HG03565 (cell line): ENCODE results near the gene SESN2.

Experiments used
- ATAC-seq: cut with Tn5 transposase; IDR thresholded peaks from one replicate; pipeline ENCODE4 v1.9.1; 2021; ENCODE audit warnings: mild to moderate bottlenecking, moderate library complexity; ENCODE audit not compliant: unreplicated experiment

SESN2 gene

DNA sequence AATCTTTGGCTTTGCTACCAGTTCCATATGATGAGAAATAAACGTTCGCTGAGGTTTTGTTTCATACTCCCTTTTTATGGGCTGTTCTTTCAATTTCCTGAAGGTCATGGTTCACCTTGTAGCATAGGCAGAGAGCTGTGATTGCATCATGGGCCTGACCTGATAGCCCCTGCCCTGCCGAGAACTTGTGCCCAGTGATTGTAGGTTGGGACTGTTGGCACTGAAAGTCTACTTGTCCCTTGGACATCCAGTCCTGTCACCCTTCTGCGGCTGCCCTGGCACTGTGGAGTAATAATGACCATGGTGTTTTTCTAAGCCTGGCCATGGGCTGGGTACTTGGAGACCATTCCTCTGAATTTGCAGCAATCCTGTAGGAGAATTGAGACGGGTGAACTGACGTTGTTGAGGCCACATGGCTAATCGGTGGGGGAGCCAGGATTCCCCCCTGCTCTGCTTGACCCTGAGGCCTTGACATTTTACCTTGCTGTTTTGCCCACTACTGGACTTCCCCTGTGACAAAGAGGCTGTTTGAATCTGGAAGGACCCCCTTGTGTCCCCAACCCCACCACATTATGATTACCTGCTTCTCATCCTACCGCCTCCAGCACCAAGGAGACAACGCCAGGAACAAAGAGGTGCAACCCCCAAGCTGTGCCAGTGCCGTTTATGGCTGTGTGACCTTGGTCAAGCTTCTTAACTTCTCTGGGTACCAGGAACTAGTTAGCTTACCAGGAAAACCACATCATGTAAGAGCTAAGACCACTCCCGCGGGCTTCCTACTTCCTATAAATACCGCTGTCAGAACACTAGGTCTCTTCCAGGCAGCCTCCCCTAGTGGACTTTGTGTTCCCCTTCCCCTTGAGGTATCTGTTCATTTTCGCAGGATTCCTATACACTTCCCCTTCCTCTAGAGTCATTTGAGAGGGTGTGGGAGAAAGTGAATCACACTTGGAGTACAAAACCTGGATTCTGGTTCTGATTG is 23.4 kb downstream of the SESN2 start:
- ATAC-seq: no peak

DNA sequence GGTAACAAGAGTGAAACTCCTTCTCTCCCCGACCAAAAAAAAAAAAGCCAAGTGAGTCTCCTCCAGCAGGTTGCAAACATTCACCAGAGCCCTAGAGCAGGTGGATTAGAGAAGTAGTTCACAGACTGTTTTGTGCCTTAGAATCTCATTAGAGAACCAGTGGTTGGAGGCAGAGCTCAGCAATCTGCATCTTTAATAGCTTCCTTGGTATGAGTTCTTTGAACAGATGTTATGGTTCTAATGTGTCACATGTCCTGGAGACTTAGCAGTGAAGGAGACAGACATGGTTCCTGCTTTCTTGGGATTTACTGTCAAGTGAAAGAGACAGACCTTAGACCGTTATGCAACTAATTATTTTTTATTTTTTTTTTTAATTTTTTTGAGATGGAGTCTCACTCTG is 26.8 kb downstream of the SESN2 start:
- ATAC-seq: no peak

DNA sequence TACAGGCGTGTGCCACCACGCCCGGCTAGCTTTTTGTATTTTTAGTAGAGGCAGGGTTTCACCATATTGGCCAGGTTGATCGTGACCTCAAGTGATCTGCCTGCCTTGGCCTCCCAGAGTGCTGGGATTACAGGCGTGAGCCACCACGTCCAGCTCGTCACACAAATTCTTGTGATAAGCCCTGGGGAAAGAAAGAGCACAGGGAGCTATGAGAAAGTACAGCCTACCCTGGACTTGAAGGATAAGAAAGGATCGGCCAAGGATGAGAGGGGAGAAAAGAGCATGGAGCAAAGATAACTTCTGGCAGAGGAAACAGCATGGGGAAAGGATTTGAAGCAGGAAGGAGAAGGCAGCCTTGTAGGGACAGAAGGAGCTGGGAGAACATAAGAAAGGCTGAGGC is 29.2 kb downstream of the SESN2 start:
- ATAC-seq: no peak

DNA sequence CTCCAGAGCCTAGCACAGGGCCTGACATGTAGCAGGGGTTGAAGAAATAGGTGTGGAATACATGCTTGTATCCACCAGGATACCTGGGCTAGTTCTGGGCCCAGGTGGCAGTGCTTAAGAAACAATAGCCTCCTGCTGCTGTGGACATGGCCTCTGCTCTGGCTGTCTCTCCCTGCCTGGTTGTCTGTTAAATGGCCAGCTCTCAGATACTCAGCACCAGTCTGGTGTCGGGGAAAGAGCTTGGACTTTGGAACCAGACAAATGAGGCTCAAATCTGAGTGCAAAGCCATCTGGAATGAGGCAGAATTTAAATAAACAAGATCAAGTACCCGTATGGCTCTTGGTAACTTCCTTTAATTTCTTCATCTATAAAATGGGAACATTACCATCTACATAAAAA is 31.5 kb downstream of the SESN2 start:
- no peak for ATAC-seq

DNA sequence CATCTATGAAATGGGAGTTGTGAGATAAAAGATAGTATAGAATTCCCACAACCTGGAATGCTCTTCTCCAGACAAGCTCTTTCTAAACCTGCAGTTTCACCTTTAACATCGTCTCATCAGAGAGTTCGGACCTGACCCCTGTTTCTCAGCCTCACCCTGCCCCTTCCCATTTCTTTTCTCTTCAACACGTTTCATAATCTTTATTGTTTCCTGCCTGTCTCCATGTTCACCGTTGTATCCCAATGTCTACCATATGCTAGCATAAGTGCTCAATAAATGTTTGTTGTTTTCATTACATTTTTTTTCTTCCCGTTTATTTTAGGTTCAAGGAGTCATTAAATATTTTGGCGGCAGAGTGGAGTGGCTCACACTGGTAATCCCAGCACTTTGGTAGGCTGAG is 32.4 kb downstream of the SESN2 start:
- ATAC-seq: no peak

DNA sequence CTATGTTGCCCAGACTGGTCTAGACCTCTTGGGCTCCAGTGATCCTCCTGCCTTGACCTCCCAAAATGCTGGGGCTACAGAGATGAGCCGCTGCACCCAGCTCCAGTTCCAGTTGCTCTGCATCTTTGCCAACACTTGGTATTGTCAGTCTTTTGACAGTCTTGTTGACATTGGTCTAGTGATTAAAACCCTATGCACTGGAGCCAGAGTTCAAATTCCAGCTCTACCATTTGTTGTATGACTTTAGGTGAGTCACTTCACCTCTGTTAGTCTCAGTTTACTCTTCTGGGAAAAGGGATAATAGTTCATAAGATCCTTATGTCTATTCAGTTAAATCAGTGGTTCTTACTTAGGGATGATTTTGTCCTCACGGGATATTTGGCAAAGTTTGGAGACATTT is 36.6 kb downstream of the SESN2 start:
- ATAC-seq: no peak

DNA sequence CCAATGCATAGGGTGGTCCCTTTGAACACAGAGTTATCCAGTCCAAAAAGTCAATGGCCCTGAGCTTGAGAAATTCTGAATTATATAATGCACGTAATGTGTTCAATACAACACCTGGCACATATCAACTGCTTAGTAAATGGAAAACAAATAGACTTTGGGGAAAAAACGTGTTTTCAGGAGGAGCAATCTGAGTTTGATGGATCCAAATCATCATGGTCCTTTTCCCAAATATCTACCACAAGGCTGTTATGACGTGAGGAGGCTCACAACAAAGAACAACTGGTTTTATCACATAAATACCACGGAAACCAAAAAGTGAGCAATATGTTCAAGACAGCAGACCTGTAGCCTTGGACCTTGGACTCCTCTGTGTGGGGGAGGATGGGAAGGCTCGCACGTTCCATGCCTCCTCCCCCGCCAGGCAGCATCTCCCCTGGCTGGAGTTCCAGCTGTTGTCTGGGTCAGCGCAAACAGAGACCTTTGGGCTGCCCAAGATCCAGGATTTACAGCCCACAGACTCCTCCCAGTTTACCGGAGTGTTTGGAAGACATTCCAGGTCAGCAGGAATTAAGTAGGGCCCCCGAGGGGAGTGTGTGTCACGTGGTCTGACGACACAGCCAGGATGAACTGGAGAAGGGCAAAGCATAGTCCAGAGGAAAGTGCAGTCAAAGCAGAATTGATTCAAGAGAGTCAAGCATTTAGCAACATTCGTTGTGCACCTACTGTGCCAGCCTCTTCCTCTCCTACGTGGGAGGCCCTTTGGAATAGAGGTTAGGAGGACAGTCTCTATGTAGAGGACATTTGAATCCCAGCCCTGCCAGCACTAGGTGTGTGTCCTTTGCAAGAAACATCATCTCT is 37.3 kb downstream of the SESN2 start:
- no peak for ATAC-seq

DNA sequence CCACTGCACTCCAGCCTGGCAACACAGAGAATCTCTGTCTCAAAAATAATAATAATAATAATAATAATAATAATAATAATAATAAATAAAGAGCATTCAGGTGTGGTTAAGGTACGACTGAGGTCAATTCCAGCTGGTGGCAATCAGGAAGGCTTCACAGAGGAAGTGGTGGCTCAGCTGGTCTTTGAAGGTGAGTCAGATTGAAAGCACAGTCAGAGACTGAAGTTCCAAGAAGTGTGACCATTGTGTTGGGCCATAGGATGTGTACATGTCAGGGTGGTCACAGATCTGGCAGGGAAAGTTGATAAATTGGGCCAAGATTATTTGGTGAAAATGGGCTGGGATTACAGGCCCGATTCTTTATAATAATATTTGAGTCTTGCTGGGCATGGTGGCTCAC is 38.5 kb downstream of the SESN2 start:
- no peak for ATAC-seq

DNA sequence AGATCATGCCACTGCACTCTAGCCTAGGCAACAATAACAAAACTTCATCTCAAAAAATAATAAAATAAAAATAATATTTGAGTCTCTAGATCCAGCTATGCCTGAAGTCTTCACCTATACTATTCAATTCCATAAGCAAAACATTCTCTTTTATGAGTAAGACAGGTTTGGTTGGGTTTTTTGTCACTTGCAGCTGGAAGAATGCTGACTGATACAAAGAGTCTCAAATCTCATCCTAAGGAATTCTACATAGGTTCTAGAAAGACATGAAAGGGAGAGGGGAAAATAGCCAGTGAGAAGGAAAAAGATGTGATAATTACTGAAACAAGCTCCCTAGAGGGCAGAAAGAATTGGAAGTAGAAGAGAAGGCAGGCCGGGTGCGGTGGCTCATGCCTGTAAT is 39.1 kb downstream of the SESN2 start:
- ATAC-seq: no peak

DNA sequence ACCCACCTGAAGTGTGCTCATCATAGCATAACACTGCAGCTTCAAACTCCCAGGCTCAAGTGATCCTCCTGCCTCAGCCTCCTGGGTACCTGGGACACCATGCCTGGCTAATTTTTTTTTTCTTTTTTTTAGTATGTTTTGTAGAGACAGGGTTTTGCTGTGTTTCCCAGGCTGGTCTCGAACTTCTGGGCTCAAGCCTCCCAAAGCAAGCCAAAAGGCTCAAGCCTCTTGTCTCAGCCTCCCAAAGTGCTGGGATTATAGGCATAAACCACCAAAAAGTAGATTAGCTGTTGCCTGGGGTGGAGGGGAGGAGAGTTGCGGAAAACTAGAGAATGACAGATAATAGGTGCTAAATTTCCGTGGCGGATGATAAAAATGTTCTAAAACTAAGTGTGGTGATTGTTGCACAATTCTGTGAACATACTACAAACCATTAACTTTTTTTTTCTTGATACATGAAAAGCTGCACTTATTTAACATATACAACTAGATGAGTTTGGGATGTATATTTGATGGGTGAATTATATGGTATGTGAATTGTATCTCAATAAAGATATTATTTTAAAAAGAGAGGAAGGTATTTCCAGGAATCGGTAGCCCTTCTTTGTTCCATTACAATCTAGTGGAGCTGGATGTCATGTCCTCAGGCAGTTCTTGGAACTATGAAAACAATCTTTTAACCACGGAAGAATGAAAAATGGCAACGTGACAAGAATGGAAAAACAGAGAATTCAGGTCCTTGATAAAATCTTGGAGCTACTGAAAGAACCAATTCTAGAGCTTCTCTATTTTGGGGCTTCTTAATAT is 42.3 kb downstream of the SESN2 start:
- ATAC-seq: no peak

DNA sequence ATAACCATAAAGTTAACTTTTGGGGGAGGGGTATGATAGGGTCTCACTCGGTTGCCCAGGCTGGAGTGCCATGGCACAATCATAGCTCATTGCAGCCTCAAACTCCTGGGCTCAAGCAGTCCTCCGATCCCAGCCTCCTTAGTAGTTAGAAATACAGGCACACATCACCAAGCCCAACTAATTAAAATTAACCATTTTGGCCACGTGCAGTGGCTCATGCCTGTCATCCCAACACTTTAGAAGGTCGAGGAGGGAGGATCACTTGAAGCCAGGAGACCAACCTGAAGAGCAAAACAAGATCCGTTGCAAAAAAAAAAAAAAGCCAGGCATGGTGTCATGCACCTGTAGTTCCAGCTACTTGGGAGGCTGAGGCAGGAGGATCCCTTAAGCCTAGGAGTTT is 42.9 kb downstream of the SESN2 start:
- ATAC-seq: no peak

DNA sequence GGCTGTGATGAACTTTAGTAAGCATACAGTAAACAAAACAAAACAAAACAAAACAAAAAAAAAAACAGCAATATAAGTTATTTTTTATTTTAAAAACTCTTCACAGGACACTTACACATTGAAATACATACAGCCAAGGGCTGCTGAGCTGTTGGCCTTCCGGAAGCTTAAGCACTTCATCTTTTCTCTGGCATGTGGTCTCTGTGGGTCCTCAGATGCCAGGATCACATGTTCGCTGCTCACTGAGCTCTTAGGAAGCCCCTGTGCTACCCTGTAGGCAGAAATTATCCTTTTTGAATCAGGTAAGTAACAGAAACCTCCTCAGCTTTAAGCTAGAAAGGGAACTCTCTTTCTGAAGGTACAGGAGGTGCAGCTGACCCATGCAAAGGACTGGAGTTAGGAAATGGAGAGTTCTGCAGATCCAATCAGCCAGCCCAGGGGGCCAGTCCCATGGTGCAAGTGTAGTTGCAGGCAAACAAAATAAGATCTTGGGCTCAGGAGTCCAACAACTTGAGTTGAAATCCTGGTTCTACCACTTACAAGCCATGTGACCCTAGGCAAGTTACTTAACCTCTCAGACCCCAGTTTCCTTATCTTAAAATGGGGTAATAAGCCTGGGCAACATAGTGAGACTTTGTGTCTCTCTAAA is 47.1 kb downstream of the SESN2 start:
- ATAC-seq: no peak

DNA sequence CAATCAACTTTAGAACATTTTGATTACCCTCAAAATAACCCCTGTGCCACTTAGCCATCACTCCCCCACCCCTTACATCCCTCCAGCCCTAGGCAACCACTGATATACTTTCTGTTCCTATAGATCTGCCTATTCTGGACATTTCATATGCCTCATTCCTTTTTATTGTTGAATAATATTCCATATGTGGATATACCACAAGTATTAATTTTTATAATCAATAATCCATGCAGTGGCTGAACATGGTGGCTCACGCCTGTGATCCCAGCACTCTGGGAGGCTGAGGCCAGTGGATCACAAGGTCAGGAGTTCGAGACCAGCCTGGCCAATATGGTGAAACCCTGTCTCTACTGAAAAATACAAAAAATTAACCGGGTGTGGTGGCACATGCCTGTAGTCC is 49.4 kb downstream of the SESN2 start:
- ATAC-seq: no peak

DNA sequence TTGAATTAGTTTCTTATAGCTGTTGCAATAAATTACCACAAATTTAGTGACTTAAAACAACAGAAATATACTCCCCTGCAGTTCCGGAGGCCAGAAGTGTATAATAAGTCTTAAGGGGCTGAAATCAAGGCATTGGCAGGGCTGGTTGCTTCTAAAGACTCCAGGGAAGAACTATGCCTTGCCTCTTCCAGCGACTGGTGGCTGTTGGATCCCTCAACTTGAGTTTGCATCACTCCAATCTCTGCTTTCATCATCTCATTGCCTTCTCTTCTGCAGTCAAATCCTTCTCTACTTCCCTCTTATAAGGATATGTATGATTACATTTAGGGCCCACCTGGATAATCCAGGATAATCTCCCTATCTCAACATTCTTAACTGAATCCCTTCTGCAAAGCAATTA is 50.4 kb downstream of the SESN2 start:
- ATAC-seq: no peak

DNA sequence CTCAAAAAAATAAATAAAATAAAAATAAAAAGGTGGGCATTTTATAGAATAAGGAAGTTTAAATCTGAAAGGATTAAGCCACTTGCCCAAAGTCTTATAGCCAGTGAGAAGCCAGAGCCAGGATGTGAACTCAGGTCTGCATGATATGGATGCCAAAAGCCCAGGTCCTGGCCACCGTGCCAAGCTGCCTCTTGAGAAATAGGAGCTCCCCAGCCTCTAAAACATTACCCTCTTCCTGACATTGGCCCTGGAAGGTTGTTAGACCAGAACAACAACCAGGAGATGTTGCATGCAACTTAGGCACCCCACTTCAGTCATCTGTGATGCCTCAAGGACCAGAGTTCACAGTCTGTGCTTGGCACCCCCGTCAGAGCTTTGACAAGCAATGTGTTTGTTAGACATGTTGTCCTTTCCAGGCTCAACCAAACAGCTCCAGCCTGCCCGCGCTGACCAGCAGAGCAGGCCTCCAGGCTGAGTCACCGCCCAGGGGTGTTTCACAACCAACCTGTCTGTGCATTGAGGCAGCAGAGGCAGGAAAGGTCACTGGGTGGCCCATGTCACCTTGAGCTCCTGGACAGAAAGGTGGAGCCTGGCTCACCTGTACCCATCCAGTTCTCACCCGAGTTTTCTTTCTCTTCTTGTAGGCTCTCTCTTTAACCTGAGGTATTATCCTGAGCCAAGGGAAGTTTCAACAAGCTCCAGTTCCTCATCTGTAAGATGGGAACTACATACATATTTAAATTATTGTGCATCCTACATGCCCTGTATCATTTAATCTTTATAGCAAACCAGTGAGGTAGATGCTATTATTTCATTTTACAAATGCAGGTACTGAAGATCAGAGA is 54.6 kb downstream of the SESN2 start:
- no peak for ATAC-seq

DNA sequence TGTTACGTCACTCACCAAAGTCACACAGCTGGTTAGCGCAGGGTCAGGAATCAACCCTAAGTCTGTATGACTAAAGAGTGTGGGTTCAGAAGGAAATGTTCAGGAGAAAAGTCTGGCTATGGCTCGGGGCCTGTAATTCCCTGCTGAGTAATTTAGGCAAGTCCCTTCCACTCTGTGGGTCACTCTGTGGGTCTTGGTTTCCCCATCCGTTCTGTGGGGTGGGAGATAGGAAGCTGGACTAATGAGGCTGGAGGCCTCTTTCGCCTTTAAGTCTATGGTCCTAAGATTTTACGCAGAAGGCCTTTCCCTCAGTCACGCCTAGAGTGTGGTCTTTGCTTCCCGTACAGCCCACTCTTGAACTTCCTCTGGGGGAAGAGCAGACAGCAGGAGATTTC is 55.2 kb downstream of the SESN2 start:
- ATAC-seq: no peak

DNA sequence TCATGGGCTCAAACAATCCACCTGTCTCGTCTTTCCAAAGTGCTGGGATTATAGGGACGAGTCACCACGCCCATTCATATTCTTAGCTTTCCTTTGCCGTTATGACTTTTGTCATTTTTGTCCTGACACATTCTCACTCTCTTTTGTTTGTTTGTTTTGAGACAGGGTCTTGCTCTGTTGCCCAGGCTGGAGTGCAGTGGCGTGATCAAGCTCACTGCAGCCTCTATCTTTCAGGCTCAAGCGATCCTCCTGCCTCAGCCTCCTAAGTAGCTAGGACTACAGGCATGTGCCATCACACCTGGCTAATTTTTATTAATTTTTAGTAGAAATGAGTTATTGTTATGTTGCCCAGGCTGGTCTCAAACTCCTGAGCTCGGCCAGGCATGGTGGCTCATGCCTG is 57.7 kb downstream of the SESN2 start:
- ATAC-seq: no peak

DNA sequence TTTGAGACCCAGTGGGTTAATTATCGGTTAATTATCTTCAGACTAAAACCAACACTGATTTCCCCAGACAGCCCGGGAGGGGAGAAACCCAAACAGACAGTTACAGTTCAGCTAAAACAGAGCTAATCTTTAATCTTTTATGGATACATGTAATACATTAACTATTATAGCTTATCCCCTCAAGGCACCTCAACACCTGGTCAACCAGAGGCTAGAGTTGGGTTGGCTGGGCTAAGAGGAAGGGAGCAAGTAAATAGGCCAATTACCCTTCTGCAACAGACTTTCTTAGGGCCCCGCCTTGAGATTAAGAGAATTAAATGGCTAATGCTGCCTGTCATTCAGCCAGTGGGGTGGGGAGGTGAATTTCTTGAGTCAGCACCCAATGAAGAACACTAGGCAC is 62.9 kb downstream of the SESN2 start:
- ATAC-seq: no peak

DNA sequence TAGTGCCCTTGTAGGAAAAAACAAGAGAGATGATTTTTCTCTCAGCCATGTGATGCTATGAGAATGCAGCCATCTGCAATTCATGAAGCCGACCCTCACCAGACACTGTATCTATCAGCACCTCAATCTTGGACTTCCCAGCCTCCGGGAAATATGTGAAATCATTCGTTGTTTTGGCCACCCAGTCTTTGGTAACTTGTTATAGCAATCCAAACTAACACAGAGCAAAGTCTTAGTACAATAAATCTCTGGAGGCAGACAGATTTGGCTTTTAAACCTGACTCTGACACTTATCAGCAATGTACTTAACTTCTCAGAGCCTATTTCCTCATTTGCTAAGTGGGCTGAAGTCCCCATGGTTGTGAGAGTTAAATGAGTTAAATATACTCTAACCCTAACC is 64.4 kb downstream of the SESN2 start:
- no peak for ATAC-seq

DNA sequence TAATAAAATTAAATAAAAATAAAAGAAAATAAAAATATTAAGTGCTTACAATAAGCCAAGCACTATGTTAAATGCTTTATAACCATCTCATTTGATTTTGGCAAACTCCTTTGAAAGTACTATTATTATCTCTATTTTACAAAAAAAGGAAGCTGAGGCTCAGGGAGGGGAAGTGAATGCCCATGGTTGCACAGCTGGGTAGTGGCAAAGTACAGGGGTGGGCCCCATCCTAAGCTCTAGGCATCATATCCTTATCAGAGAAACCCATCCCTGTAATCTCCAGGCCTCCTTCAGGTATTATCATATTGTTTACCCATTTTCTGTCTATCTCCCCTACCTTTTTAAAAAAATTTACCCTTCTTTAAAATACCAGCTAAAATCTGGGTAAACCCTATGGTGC is 67.2 kb downstream of the SESN2 start:
- no peak for ATAC-seq
